Adrenal gland (tissue), 5 donors: ENCODE measurements around the gene ASIC3.

ENCODE experiments used
- CTCF ChIP-seq, 6 experiments: fragments of 450-650 bp in 4 of 6; fragments of 200-600 bp in 2 of 6; sonication (generic) in 1 of 6; IDR thresholded peaks; 1 replicate in 5 of 6; 2 replicates in 1 of 6; pipeline versions ENCODE4 v1.5.1 to v1.8.0; 2016 to 2021; ENCODE audit warnings: antibody characterized with exemption in 6 of 6, mild to moderate bottlenecking in 2 of 6, moderate library complexity in 1 of 6
- POLR2A ChIP-seq, 2 donors: fragments of 450-650 bp; IDR thresholded peaks; one replicate each; pipeline ENCODE4 v1.6.1; 2017; ENCODE audit warnings: antibody characterized with exemption in 2 of 2, mild to moderate bottlenecking in 2 of 2, moderate library complexity in 1 of 2
- donor health status: DM: no; HTN: no; CAD: no.

- peak; percentile 26 to 61 for TF ChIP-seq POLR2A (IDR thresholded peaks at IDR 0.05)
- peak in 4 of 6 experiments; percentile 39 to 64 (median 53) for TF ChIP-seq CTCF (IDR thresholded peaks at IDR 0.05)
These were observed 20.0 kb upstream of the ASIC3 start, which contains the start of gene ABCB8 for GRCh38 chr7:151028131-151028947.
